KMS-11 (cell line): ENCODE measurements around the gene TRAK1.

ENCODE experiments used
- H2AFZ ChIP-seq: fragments of 200-600 bp; sonication (generic); 2 replicates; pipeline ENCODE4 v1.6.1; 2016; ENCODE audit warnings: antibody characterized with exemption, mixed run types, low read depth
- H3K27ac ChIP-seq: fragments of 200-600 bp; sonication (generic); 2 replicates; pipeline ENCODE4 v1.6.1; 2016; ENCODE audit warnings: mild to moderate bottlenecking, mixed run types
- H3K27me3 ChIP-seq: fragments of 200-600 bp; sonication (generic); 2 replicates; pipeline ENCODE4 v1.6.1; 2017; ENCODE audit warnings: mild to moderate bottlenecking, low read depth, mixed run types, moderate library complexity; ENCODE audit not compliant: insufficient read depth
- H3K36me3 ChIP-seq: fragments of 200-600 bp; sonication (generic); 2 replicates; pipeline ENCODE4 v1.6.1; 2017; ENCODE audit warnings: mild to moderate bottlenecking, mixed run types; ENCODE audit not compliant: insufficient read depth
- H3K4me1 ChIP-seq: fragments of 200-600 bp; sonication (generic); 2 replicates; pipeline ENCODE4 v1.6.1; 2016; ENCODE audit warnings: mild to moderate bottlenecking, low read depth, mixed run types; ENCODE audit not compliant: poor library complexity, severe bottlenecking
- H3K4me2 ChIP-seq: fragments of 200-600 bp; sonication (generic); 2 replicates; pipeline ENCODE4 v1.7.0; 2016; ENCODE audit warnings: mild to moderate bottlenecking, mixed run types
- H3K4me3 ChIP-seq: fragments of 200-600 bp; sonication (generic); IDR thresholded peaks from 2 replicates; pipeline ENCODE4 v1.6.1; 2017; ENCODE audit warnings: low read depth, low read length, mixed read lengths; ENCODE audit not compliant: insufficient read depth
- H3K79me2 ChIP-seq: fragments of 200-600 bp; sonication (generic); 2 replicates; pipeline ENCODE4 v1.6.1; 2016; ENCODE audit warnings: low read depth, mixed run types; ENCODE audit not compliant: insufficient read depth
- H3K9ac ChIP-seq: fragments of 200-600 bp; sonication (generic); 2 replicates; pipeline ENCODE4 v1.6.1; 2016; ENCODE audit warnings: mild to moderate bottlenecking, mixed run types
- H4K20me1 ChIP-seq: fragments of 200-600 bp; sonication (generic); 2 replicates; pipeline ENCODE4 v1.6.1; 2016; ENCODE audit warnings: mild to moderate bottlenecking, mixed run types; ENCODE audit not compliant: insufficient read depth
- TF ChIP-seq, protein P1 (sequence below): fragments of 200-600 bp; sonication (generic); conservative IDR thresholded peaks from 2 replicates; pipeline ENCODE4 v1.6.1; 2017; ENCODE audit warnings: low read depth, mild to moderate bottlenecking, antibody characterized with exemption, low read length, moderate library complexity, mixed read lengths

The TRAK1 gene

DNA sequence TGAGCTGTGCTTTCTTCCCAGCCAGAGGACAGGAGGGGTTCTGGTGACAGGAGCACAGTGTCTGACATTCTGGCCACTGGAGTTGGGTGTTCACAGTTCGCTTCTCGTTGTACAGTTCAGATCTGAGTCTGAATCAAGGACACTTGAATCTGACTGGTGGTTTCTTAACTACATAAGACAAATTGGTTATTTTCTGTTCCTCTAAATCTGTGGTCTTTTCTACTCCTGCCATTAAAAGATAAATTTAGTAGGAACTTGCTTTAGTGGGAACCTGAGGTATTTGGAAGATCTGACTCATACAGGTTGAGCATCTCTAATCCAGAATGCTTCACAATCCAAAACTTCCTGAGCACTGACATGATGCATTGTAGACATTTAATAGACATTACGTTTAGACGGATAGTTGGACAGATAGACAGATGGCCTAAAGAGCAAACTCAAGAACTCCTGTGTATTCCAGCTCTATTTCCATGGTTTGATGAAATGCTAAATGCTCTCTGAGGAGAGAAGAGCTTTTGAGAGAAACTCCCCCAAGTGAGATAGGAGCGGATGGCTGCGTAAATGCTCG, 103.9 kb downstream of the TRAK1 start:
- no peak overlapping the region for H2AFZ ChIP-seq
- no peak overlapping the region for H3K4me3 ChIP-seq
- H3K79me2 ChIP-seq: no peaks in the 10 kb centered on the region
- H3K4me2 ChIP-seq: no peak overlapping the region; the same call in 1 of the 2 replicates
- H3K9ac ChIP-seq: no peak overlapping the region
- H3K4me1 ChIP-seq: peaks cover 71% of the 10 kb centered on the region
- no peak overlapping the region for H3K27ac ChIP-seq
- no peaks in the 10 kb centered on the region for H3K27me3 ChIP-seq
- TF ChIP-seq, protein P1, sequence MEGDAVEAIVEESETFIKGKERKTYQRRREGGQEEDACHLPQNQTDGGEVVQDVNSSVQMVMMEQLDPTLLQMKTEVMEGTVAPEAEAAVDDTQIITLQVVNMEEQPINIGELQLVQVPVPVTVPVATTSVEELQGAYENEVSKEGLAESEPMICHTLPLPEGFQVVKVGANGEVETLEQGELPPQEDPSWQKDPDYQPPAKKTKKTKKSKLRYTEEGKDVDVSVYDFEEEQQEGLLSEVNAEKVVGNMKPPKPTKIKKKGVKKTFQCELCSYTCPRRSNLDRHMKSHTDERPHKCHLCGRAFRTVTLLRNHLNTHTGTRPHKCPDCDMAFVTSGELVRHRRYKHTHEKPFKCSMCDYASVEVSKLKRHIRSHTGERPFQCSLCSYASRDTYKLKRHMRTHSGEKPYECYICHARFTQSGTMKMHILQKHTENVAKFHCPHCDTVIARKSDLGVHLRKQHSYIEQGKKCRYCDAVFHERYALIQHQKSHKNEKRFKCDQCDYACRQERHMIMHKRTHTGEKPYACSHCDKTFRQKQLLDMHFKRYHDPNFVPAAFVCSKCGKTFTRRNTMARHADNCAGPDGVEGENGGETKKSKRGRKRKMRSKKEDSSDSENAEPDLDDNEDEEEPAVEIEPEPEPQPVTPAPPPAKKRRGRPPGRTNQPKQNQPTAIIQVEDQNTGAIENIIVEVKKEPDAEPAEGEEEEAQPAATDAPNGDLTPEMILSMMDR: no peak
- H3K36me3 ChIP-seq: no peaks in the 10 kb centered on the region
- H4K20me1 ChIP-seq: no peaks in the 10 kb centered on the region

DNA sequence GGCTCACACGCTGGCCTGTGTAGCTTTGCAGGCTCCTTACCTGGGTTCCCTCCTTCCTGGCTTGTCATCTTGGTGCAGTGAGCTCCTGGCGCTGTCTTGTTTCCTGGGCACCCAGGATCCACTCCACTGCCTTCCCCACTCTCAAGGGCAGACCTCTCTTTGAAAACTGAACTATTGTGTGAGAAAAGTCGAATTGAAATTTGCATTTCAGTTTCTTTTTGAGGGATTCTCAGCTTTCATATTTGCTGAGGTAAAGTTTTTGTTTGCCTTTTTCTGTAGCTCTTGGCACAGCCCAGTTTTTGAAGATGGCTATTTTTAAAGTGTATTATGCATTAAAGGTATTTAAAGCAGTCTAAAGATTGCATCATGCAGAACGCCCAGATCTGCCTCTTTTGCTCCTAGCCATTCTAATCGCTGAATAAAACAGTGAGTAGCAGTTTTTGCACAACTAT, 104.7 kb downstream of the TRAK1 start:
- H3K79me2 ChIP-seq: no peaks in the 10 kb centered on the region
- no peaks in the 10 kb centered on the region for H3K27me3 ChIP-seq
- peak overlapping the region; percentile 51 for H3K4me2 ChIP-seq
- H3K36me3 ChIP-seq: no peaks in the 10 kb centered on the region
- H4K20me1 ChIP-seq: no peaks in the 10 kb centered on the region
- peaks cover 69% of the 10 kb centered on the region for H3K4me1 ChIP-seq
- H3K27ac ChIP-seq: no peak overlapping the region; the same call in 1 of the 2 replicates
- H2AFZ ChIP-seq: no peak overlapping the region
- TF ChIP-seq, protein P1: no peak
- H3K9ac ChIP-seq: no peak overlapping the region
- no peak overlapping the region for H3K4me3 ChIP-seq

DNA sequence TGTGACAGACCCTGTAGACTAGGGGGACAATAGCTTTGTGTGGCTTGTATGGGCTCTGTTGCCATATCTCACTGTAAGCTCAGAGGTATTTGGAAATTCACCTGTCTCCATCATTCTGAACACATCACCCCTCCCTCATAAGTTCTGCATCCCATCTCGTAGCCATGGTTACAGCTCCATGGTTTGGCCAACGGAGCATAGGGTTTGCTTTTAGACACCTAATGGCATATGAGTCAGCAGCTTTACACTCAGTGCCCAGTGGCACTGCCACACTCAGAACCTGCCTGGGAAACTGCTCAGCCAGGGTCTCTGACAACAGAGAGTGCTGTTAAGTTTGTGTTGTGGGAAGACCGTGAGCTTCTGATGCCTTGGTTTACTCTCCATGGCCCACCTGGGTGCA, 107.6 kb downstream of the TRAK1 start:
- Histone ChIP-seq H3K36me3 (no peaks in the 10 kb centered on the region), H3K27me3 (no peaks in the 10 kb centered on the region), H3K4me3 (no peak overlapping the region), H3K4me1 (peaks cover 41% of the 10 kb centered on the region), H3K4me2 (no peak overlapping the region), H3K9ac (no peak overlapping the region), H3K79me2 (no peaks in the 10 kb centered on the region), H3K27ac (no peak overlapping the region), H2AFZ (no peak overlapping the region), H4K20me1 (no peaks in the 10 kb centered on the region)
- TF ChIP-seq, protein P1: no peak

DNA sequence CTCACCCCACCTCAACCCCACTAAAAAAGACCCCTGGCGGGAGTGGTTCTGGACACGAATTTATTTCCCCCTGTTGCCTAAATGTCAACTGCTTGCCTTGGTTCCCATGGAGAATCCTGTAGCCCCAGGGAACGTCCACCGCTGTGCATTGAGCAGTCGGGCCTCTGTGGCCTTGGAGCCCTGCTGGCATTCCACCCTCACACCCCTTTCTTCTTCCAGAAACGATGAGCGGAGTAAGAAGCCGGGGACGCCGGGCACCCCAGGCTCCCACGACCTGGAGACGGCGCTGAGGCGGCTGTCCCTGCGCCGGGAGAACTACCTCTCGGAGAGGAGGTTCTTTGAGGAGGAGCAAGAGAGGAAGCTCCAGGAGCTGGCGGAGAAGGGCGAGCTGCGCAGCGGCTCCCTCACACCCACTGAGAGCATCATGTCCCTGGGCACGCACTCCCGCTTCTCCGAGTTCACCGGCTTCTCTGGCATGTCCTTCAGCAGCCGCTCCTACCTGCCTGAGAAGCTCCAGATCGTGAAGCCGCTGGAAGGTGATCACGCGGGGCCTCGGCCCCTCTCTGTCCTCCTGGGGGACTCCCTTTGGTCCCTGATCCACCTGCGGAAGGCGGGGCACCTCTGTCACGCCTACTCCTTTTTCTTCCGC, 111.2 kb downstream of the TRAK1 start:
- H3K4me1 ChIP-seq: peaks cover 4% of the 10 kb centered on the region

More for the DNA sequence above, 111.2 kb downstream of the TRAK1 start:
- TF ChIP-seq, protein P1: no peak
- H3K9ac ChIP-seq: no peak overlapping the region
- no peaks in the 10 kb centered on the region for H3K79me2 ChIP-seq
- H2AFZ ChIP-seq: no peak overlapping the region
- no peaks in the 10 kb centered on the region for H3K36me3 ChIP-seq
- no peaks in the 10 kb centered on the region for H4K20me1 ChIP-seq
- no peak overlapping the region for H3K27ac ChIP-seq
- H3K4me3 ChIP-seq: no peak overlapping the region
- no peak overlapping the region for H3K4me2 ChIP-seq
- H3K27me3 ChIP-seq: no peaks in the 10 kb centered on the region
